ENCODE measurements around the gene RAD51AP1. TPM values are rescaled to one million over a fixed set of nuclear protein-coding genes. Genes with fewer than 3 reads are reported as not detected.

Gene RAD51AP1
- total RNA-seq, 1 donor from 2014 or later: 40.1 TPM

DNA sequence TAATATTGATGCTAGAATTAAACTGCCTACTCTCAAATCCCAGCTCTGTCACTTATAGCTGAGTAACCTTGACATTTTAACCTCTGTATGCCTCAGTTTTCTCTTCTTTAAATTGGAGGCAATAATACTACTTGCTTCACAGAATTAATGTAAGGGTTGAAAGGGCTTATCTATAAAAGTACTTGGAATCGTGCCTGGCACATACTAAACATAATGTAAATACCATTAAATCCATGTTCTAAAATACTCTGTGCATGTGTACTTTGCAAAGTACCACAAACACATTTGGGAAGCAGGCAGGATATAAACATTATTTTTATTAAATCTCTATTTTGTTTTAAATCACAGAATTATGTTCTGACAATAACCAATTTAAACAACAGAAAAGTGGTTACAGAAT, 65.3 kb downstream of the RAD51AP1 start:
- H3K27ac Mint-ChIP-seq: no peak overlapping the region
- TF ChIP-seq, protein P1, sequence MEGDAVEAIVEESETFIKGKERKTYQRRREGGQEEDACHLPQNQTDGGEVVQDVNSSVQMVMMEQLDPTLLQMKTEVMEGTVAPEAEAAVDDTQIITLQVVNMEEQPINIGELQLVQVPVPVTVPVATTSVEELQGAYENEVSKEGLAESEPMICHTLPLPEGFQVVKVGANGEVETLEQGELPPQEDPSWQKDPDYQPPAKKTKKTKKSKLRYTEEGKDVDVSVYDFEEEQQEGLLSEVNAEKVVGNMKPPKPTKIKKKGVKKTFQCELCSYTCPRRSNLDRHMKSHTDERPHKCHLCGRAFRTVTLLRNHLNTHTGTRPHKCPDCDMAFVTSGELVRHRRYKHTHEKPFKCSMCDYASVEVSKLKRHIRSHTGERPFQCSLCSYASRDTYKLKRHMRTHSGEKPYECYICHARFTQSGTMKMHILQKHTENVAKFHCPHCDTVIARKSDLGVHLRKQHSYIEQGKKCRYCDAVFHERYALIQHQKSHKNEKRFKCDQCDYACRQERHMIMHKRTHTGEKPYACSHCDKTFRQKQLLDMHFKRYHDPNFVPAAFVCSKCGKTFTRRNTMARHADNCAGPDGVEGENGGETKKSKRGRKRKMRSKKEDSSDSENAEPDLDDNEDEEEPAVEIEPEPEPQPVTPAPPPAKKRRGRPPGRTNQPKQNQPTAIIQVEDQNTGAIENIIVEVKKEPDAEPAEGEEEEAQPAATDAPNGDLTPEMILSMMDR (IDR thresholded peaks at IDR 0.05; ENCODE audit: unreplicated experiment): no peak
- peaks cover 1% of the 10 kb centered on the region for H3K36me3 Mint-ChIP-seq (ENCODE audit: insufficient read depth)
- H3K4me3 Mint-ChIP-seq (ENCODE audit: low read depth): no peak overlapping the region
- no peak for DNase-seq (ENCODE audit: low spot score, unreplicated experiment)
- no peaks in the 10 kb centered on the region for H3K9me3 Mint-ChIP-seq (ENCODE audit: low read depth)
- H3K4me1 Mint-ChIP-seq (ENCODE audit: low read depth): peaks cover 4% of the 10 kb centered on the region
- H3K27me3 Mint-ChIP-seq: peaks cover 27% of the 10 kb centered on the region

DNA sequence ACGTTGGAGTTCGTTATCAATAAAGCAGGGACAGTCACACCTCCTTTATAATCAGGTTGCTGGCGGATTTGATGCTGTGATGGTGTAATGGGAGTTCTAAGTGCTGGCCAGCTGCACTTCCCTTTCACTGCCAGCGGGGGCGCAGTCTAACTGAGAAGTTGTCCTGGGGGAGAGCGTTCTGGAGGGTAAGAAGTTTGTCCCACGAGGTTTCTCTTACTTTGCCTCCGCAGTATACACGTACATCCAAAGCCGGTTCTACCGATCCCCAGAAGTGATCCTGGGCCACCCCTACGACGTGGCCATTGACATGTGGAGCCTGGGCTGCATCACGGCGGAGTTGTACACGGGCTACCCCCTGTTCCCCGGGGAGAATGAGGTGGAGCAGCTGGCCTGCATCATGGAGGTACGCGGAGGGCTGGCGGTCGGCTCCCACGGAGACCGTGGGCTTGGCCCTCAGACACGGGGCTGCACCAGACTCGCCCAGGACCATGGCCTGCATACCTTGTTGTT, 66.0 kb downstream of the RAD51AP1 start:
- Mint-ChIP-seq H3K4me1 (ENCODE audit: low read depth) (peaks cover 6% of the 10 kb centered on the region), H3K9me3 (ENCODE audit: low read depth) (no peaks in the 10 kb centered on the region), H3K27me3 (peaks cover 27% of the 10 kb centered on the region)

DNA sequence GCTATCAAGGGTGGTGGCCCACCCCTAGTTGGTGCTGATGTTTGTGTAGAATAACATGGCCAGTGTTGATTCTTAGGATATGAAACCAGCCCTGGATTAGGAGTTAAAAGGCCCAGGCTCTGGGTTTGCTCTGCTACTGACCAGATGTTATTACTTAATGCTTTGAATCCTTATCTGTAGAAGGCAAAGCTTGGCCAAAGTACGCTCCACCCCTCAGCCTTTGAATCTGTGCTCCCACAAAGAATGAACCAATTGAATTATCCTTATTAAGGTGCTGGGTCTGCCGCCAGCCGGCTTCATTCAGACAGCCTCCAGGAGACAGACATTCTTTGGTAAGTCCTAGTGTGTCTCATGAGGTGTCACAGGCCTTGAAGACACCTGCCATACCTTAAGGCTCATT, 68.4 kb downstream of the RAD51AP1 start:
- Mint-ChIP-seq H3K9me3 (ENCODE audit: low read depth) (no peaks in the 10 kb centered on the region), H3K27me3 (peaks cover 23% of the 10 kb centered on the region), H3K4me3 (ENCODE audit: low read depth) (peak overlapping the region; percentile 12), H3K27ac (no peak overlapping the region), H3K36me3 (ENCODE audit: insufficient read depth) (peaks cover 3% of the 10 kb centered on the region), H3K4me1 (ENCODE audit: low read depth) (peaks cover 7% of the 10 kb centered on the region)
- DNase-seq (ENCODE audit: low spot score, unreplicated experiment): no peak
- TF ChIP-seq, protein P1 (IDR thresholded peaks at IDR 0.05; ENCODE audit: unreplicated experiment): no peak

More for the DNA sequence above, 66.0 kb downstream of the RAD51AP1 start:
- Mint-ChIP-seq H3K4me3 (ENCODE audit: low read depth) (peak overlapping the region; percentile 92), H3K36me3 (ENCODE audit: insufficient read depth) (peaks cover 1% of the 10 kb centered on the region), H3K27ac (peak overlapping the region; percentile 90)
- TF ChIP-seq, protein P1 (IDR thresholded peaks at IDR 0.05; ENCODE audit: unreplicated experiment): peak; percentile 100
- peak; percentile 74 for DNase-seq (ENCODE audit: low spot score, unreplicated experiment)

- H3K4me3 Mint-ChIP-seq (ENCODE audit: low read depth): no peak overlapping the region
- H3K27ac Mint-ChIP-seq: no peak overlapping the region
- DNase-seq (ENCODE audit: low spot score, unreplicated experiment): no peak
- H3K27me3 Mint-ChIP-seq: peaks cover 4% of the 10 kb centered on the region
- no peaks in the 10 kb centered on the region for H3K9me3 Mint-ChIP-seq (ENCODE audit: low read depth)
- H3K36me3 Mint-ChIP-seq (ENCODE audit: insufficient read depth): peaks cover 12% of the 10 kb centered on the region
- TF ChIP-seq, protein P1 (IDR thresholded peaks at IDR 0.05; ENCODE audit: unreplicated experiment): no peak
- peaks cover 7% of the 10 kb centered on the region for H3K4me1 Mint-ChIP-seq (ENCODE audit: low read depth)
Measured at GRCh38 chr12:4609071-4609470, 70.4 kb downstream of the RAD51AP1 start.

Other genes with a start within 250 kb of the RAD51AP1 start
- 18.2 and 21.6 TPM in 2 replicates for gene TIGAR, start 217.7 kb upstream of the RAD51AP1 start, total RNA-seq
- gene FGF23, start 159.2 kb upstream of the RAD51AP1 start, total RNA-seq: 0.14 and 0.40 TPM in 2 replicates
- gene FGF6, start 93.1 kb upstream of the RAD51AP1 start, total RNA-seq: not detected in 2 replicates
- 27.6 and 30.8 TPM in 2 replicates for gene DYRK4, start 23.3 kb downstream of the RAD51AP1 start, total RNA-seq
- 3.3 and 3.5 TPM in 2 replicates for gene AKAP3, start 110.2 kb downstream of the RAD51AP1 start, total RNA-seq
- gene NDUFA9, start 110.2 kb downstream of the RAD51AP1 start, total RNA-seq: 136 TPM in 2 replicates
- 13.4 and 15.6 TPM in 2 replicates for gene GALNT8, start 181.5 kb downstream of the RAD51AP1 start, total RNA-seq

All from progenitor cell of endocrine pancreas (in vitro differentiated cells).